BE2C (cell line): Measurements from ENCODE around the gene RRP1B.

Experiments
- DNase-seq: peaks from one replicate; pipeline ENCODE4 v3.0.0-alpha.2; 2020
- H3K27me3 ChIP-seq: fragments of 250-450 bp; sonication (Bioruptor Pico); 2 replicates; pipeline ENCODE4 v1.5.1; 2020; ENCODE audit warnings: mild to moderate bottlenecking
- H3K36me3 ChIP-seq: fragments of 250-450 bp; sonication (Bioruptor Pico); 2 replicates; pipeline ENCODE4 v1.5.1; 2020; ENCODE audit warnings: mild to moderate bottlenecking
- H3K4me1 ChIP-seq: fragments of 250-450 bp; sonication (Bioruptor Pico); 2 replicates; pipeline ENCODE4 v1.5.1; 2020
- H3K4me3 ChIP-seq: 2 replicates; pipeline ENCODE4 v1.5.1; 2011; ENCODE audit warnings: low read depth, low read length
- H3K9me3 ChIP-seq: fragments of 250-450 bp; sonication (Bioruptor Pico); 2 replicates; pipeline ENCODE4 v1.5.1; 2020
- TF ChIP-seq, protein P1 (sequence below): IDR thresholded peaks from 2 replicates; pipeline ENCODE4 v1.5.1; 2012; ENCODE audit warnings: mild to moderate bottlenecking, low read depth, low read length

Gene RRP1B

DNA sequence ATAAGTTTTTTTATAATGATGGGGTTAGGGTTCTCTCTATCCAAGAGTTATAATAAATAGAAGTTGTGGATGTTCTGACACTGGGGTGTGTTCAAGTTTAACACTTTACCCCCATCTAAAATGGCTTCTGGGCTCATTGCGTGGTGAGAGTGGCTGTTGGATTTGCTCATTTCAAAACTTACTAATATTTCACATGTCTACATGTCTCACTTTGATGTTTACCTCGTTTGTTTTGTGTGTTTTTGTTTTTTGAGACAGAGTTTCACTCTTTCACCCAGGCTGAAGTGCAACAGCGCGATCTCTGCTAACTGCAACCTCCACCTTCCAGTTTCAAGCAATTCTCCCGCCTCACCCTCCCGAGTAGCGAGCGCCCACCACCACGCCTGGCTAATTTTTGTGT lies 3.7 kb downstream of the RRP1B start:
- Histone ChIP-seq H3K27me3 (no peaks in the 10 kb centered on the region), H3K4me3 (no peak overlapping the region), H3K4me1 (peaks cover 8% of the 10 kb centered on the region), H3K9me3 (peaks cover 4% of the 10 kb centered on the region; the same call in 1 of the 2 replicates), H3K36me3 (peaks cover 63% of the 10 kb centered on the region)
- TF ChIP-seq, protein P1, sequence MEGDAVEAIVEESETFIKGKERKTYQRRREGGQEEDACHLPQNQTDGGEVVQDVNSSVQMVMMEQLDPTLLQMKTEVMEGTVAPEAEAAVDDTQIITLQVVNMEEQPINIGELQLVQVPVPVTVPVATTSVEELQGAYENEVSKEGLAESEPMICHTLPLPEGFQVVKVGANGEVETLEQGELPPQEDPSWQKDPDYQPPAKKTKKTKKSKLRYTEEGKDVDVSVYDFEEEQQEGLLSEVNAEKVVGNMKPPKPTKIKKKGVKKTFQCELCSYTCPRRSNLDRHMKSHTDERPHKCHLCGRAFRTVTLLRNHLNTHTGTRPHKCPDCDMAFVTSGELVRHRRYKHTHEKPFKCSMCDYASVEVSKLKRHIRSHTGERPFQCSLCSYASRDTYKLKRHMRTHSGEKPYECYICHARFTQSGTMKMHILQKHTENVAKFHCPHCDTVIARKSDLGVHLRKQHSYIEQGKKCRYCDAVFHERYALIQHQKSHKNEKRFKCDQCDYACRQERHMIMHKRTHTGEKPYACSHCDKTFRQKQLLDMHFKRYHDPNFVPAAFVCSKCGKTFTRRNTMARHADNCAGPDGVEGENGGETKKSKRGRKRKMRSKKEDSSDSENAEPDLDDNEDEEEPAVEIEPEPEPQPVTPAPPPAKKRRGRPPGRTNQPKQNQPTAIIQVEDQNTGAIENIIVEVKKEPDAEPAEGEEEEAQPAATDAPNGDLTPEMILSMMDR = no peak
- no peak for DNase-seq

DNA sequence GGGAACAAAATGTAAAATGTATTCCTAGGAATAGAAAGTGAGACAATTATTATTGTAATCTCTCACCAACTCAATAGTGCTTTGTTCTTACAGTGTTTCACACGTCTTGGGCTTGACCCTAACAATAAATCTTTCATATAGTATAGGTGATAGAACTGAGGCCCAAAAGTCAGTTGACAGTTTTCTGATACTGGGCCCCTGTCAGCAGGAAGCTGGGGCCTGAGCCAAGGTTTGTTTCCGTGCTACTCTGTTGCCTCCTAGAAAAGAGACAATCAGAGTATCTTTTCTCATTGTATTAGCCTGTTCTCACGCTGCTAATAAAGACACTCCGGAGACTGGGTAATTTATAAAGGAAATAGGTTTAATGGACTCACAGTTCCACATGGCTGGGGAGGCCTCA lies 5.0 kb downstream of the RRP1B start:
- TF ChIP-seq, protein P1 = no peak
- Histone ChIP-seq H3K27me3 (no peaks in the 10 kb centered on the region), H3K4me1 (peaks cover 5% of the 10 kb centered on the region; the same call in 1 of the 2 replicates), H3K4me3 (no peak overlapping the region), H3K9me3 (no peaks in the 10 kb centered on the region), H3K36me3 (peaks cover 68% of the 10 kb centered on the region)
- DNase-seq = no peak

DNA sequence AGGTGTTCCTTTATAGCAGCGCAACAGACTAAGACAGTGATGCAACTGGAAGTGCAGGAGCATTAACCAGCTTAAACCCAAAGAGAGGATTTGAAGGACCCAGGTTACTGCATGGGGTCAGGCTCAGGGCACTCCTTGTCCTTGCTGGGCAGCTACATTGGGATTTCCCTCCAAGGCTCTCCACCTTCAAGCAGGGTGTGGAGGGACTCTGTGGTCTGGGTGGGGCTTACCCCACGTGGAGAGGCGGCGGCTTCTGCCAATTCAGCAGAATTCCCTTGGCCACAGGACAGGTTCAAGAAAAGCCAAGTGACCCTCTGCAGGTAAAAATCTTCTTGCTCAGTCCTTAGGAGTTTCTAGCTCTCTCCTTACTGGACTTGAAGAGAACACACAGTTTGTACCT lies 6.5 kb downstream of the RRP1B start:
- TF ChIP-seq, protein P1 = no peak
- H3K9me3 ChIP-seq = no peaks in the 10 kb centered on the region
- H3K36me3 ChIP-seq = peaks cover 80% of the 10 kb centered on the region
- H3K4me3 ChIP-seq = no peak overlapping the region
- no peak for DNase-seq
- H3K27me3 ChIP-seq = no peaks in the 10 kb centered on the region
- peaks cover 4% of the 10 kb centered on the region; the same call in 1 of the 2 replicates for H3K4me1 ChIP-seq

DNA sequence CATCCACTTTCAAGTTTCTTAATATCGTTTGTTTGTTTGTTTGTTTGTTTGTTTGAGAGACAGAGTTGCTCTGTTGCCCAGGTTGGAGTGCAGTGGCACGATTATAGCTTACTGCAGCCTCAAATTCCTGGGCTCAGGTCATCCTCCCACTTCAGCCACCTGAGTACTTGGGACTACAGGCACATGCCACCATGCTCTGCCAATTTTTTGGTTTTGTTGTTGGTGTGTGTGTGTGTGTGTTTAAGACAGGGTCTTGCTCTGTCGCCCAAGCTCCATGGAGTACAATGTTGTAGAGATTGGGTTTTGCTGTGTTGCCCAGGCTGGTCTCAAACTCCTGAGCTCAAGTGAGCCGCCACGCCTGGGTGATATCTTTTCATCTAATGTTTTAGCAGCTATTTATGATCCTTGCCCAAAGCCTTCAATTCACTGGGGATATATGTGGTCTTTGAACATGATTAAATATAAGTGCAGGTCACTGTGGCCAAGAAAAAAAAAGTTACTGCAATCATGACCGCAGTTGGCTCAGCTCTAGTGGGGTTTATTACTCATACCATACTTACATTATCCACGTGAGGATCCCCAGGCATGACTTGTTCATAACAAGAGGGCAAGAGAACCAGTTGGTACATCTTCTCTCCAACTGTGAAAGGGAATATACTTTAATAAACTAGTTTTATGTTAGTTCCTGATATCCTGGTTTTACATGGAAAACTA lies 8.0 kb downstream of the RRP1B start:
- Histone ChIP-seq H3K36me3 (peaks cover 82% of the 10 kb centered on the region), H3K27me3 (no peaks in the 10 kb centered on the region), H3K4me1 (0 out of 2 replicates have a peak, but pooled peaks cover 2% of the 10 kb centered on the region), H3K9me3 (no peaks in the 10 kb centered on the region), H3K4me3 (no peak overlapping the region)
- TF ChIP-seq, protein P1 = no peak
- no peak for DNase-seq

DNA sequence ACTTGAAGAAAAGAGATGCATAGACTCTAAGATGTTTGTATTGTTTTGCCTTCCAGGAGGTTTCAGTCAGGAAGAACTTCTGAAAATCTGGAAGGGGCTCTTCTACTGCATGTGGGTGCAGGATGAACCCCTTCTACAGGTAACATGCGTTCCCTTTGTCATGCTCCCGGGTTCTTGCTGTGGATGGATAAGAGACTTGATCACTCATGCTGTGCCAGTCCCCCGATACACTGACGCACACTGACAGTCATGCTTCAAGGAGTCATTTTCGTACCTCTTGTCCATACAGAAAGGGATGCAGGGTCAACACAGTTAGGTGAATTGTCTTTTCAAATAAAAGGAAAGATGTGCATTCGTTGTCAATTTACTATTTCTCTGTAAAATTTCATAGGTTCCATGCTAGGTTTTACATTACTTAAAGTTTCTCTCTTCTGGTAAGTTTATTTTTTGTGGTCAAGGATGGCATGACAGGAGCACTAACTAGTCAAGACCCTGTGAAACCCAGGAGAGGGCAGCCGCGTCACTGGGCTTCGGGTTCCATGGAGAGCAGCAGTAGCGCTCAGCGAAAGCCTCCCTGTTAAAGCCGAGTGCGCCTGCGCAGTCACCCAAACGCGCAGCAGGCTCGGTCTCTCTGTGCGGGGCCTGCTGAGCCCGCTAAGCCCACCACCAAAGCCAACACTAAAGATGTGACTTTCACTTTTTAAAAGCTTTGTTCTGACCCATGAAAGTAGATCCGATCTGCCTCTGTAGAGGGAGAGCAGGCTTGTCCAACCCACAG lies 10.7 kb downstream of the RRP1B start:
- Histone ChIP-seq H3K36me3 (peaks cover 78% of the 10 kb centered on the region), H3K4me3 (no peak overlapping the region), H3K27me3 (no peaks in the 10 kb centered on the region), H3K4me1 (0 out of 2 replicates have a peak, but pooled peaks cover 2% of the 10 kb centered on the region), H3K9me3 (no peaks in the 10 kb centered on the region)
- no peak for DNase-seq
- TF ChIP-seq, protein P1 = no peak

DNA sequence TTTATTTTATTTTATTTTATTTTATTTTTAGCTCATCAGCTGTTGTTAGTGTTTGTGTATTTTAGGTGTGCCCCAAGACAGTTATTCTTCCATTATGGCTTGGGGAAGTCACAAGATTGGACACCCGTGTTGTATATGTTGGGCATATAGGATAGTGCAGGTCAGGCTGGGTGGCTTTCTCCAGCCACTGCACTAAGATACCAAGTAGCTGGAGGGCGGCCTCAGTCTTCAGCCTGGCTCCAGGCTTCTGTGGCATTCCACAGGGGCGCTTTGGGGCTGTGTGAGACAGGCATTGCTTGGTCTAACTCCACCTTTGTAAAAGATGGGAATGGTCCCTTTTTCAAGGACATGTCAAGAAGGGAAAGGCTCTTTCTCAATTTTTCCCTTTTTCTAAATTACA lies 16.5 kb downstream of the RRP1B start:
- H3K27me3 ChIP-seq = no peaks in the 10 kb centered on the region
- no peak for DNase-seq
- H3K9me3 ChIP-seq = no peaks in the 10 kb centered on the region
- H3K36me3 ChIP-seq = peaks cover 90% of the 10 kb centered on the region
- no peak overlapping the region for H3K4me3 ChIP-seq
- TF ChIP-seq, protein P1 = no peak
- H3K4me1 ChIP-seq = no peaks in the 10 kb centered on the region
